ENCODE measurements around the gene RAB44.

DNA sequence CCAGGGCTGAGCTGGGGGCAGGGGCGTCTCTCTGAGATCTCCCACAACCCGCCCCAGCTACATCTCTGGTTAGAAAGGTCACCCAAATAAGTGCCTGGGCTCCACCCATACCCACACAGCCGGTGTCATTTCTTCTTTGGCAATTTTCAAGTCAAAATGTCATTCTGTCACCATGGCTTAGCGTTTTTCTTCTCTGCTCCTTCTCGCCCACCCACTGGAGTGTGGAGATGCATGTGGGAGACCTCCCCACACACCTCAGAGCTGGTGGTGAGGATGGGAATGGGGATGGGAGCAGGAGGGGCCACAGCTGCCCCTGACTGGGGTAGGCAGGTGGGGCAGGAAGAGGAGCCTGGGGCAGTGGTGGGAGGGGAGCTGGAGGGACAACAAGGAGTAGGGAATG, 78.5 kb downstream of the RAB44 start:
- TF ChIP-seq, protein P1, sequence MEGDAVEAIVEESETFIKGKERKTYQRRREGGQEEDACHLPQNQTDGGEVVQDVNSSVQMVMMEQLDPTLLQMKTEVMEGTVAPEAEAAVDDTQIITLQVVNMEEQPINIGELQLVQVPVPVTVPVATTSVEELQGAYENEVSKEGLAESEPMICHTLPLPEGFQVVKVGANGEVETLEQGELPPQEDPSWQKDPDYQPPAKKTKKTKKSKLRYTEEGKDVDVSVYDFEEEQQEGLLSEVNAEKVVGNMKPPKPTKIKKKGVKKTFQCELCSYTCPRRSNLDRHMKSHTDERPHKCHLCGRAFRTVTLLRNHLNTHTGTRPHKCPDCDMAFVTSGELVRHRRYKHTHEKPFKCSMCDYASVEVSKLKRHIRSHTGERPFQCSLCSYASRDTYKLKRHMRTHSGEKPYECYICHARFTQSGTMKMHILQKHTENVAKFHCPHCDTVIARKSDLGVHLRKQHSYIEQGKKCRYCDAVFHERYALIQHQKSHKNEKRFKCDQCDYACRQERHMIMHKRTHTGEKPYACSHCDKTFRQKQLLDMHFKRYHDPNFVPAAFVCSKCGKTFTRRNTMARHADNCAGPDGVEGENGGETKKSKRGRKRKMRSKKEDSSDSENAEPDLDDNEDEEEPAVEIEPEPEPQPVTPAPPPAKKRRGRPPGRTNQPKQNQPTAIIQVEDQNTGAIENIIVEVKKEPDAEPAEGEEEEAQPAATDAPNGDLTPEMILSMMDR (IDR thresholded peaks at IDR 0.05), result no peak
- no peak for TF ChIP-seq POLR2A (IDR thresholded peaks at IDR 0.05)

Measured in lower leg skin (tissue), 3 donors.